HG03097 (cell line): ENCODE data around the gene OR10D3.
"Not testable (repeated sequence)": the region's sequence is repeated elsewhere in the genome, so short reads cannot be mapped to it uniquely, and the experiment has no call there.

Source experiments
- ATAC-seq: cut with Tn5 transposase; IDR thresholded peaks from one replicate; pipeline ENCODE4 v1.9.1; 2021; ENCODE audit not compliant: unreplicated experiment, low FRiP score

Gene OR10D3

DNA sequence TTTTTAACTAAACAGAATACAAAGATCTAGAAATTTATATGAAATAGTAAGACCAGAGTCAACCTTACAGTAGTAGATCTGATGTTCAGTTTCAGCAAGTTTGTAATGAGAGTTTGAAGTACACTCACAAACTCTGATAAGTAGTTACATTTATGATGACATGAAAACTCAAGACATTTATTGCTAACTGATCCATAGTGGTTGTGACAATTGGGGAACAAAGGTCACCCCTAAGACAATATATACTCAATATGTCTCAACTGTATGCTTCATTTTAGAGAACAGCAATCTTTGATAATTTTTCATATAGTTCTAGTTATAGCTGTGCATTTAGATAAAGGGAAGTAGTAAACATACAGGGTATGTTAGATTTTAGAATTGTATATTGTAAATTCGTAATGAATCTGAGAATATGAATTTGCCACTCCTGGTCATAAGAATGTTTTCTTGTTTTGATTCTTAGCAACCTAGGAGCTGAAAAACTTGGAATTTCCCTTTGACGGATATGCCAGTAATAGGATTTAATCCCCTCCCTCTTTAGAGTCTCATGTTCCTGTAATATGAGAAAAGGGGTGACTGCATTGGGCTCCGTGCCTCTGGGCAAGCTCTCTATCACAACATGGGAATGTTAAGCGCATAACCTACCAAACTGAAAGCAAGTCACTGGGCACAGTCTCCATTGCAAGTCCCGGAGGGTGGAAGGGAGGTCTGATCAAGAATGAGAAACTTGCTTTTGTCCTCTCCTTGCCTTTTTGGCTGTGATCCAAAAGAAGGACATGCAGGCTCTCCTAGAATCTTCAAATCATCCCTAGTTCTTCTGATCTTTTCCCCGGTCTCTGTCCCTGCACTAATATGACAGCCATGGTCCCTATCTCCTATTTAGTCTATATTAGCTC lies 11.4 kb downstream of the OR10D3 start:
- no peak for ATAC-seq

DNA sequence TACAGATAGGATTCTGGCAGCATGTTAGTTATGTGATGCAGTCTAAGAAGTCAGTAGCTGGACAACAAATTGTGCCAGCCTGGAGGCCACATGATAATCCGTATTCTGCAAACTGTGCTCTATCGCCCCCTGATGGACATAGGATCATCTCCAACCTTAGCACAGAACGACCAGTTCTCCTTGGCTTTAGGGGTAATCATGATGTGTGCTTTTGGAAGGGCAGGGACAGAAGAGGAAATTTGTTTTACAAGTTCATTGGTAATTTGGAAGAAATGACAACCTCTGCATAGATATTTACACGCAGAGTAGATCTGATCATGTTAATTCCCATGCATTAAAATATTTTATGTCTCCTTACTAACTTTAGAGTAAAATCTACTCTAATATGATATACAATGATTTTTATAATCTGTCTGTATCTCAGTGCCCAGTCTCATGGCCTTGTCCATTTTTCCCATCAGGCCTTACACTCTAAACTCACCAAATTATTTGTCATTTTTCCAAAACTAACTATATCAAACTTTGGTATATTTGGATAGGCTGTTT lies 12.1 kb downstream of the OR10D3 start:
- ATAC-seq = peak; percentile 75

DNA sequence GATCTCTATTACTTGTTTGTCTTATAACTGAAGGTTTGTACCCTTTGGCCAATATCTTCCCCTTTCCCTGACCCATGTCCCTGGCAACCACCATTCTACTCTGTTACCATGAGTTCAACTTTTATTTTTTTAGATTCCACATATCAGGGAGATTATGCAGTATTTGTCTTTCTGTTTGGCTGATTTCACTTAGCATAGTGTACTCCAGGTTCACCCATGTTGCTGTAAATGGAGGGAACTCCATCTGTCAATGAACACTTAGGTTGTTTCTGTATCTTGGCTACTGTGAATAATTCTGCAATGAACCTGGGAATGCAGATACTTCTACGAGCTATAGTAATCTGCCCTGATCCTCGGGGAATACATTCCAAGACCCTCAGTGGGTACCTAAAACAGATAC lies 14.9 kb downstream of the OR10D3 start:
- no peak for ATAC-seq

DNA sequence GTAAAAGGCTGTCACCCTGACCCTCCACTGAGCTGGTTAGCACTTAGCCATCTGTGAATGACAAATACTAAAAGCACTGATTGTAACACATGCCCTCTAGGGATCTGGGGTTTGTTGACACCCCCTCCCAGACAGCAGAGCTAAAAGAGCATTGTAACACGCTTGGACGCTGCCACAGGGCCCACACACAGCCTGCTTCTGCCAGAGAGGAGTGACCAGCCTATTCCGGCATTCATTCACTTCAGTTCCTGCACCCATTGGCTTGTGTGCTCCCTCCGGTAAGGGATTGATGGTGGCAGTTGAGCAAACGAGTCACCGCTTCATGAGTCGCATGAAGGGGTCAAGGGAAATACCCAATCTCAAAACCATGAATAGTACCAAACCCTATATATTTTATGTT lies 15.8 kb downstream of the OR10D3 start:
- ATAC-seq = no peak

GRCh38 chr11:124199702-124200101 lies 16.6 kb downstream of the OR10D3 start:
- no peak for ATAC-seq

DNA sequence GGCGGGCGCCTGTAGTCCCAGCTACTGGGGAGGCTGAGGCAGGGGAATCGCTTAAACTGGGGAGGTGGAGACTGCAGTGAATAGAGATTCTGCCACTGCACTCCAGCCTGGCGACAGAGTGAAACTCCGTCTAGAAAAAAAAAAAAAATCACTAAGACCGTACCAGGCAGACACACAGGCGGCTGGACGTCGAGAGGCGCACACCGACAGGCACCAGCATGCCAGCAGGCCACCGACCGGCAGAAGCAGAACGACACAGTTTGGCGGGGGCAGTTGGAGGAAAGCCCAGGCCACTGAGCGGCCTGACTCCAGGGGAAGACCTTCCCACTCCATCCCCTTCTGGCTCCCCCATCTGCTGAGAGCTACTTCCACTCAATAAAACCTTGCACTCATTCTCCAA lies 17.5 kb downstream of the OR10D3 start:
- no peak for ATAC-seq

- no peak for ATAC-seq
These were observed 19.8 kb downstream of the OR10D3 start for GRCh38 chr11:124202951-124203350.

- ATAC-seq = no peak
These were observed 20.9 kb downstream of the OR10D3 start for GRCh38 chr11:124204008-124204407.

DNA sequence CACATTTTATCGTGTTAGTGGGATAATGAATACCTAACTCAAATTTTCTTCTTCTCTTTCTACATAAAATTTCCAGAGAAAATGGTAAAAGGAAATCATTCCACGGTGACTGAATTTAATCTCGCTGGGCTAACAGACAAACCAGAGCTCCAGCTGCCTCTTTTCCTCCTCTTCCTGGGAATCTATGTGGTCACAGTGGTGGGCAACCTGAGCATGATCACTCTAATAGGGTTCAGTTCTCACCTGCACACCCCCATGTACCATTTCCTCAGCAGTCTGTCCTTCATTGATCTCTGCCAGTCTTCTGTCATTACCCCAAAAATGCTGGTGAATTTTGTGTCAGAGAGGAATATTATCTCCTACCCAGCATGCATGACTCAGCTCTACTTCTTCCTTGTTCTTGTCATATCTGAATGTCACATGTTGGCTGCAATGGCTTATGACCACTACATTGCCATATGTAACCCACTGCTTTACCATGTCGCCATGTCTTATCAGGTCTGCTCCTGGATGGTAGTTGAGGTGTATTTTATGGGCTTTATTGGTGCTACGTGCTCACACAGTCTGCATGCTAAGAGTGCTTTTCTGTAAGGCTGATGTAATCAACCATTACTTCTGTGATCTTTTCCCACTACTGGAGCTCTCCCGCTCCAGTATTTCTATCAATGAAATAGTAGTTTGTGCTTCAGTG lies 24.1 kb downstream of the OR10D3 start:
- ATAC-seq = no peak

- ATAC-seq = no peak
These were observed 26.7 kb downstream of the OR10D3 start for GRCh38 chr11:124209824-124210357.

DNA sequence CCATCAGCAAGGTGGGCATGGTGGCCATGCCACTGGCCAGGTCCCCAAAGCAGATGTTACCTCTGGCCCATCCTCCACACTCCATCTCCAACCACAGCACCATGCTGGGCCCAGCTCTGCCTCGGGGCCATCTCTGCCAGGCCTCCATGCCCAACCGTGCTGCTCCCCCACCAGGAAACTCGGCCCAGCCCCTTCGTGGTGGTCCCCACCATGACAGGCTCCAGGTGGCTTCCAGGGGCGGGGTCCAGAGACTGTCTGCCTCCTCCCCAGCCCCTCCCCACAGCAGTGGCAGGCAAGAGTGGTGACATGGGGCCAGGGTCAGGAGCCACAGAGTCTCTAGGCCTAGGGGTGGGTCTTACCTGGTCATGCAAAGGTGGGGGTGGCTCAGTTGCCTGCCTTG lies 27.3 kb downstream of the OR10D3 start:
- ATAC-seq = no peak

DNA sequence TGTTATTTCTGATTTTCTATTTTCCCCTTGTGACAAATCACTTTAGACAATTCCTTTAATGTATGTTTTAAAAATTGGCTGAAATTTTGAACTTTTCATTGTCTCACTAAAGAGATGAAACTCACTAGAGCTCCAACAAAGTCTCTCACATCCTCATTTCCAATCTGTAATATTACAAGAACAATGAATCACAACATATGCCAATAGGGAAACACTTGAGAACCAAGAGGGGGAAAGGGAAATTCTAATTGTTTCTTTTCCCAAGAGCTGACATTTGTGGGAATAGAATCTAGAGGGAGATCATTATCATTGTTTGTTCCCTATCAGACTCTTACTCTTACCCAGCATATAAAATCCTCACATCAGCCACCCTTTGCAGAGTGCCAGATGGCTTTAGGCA lies 28.2 kb downstream of the OR10D3 start:
- ATAC-seq = no peak

DNA sequence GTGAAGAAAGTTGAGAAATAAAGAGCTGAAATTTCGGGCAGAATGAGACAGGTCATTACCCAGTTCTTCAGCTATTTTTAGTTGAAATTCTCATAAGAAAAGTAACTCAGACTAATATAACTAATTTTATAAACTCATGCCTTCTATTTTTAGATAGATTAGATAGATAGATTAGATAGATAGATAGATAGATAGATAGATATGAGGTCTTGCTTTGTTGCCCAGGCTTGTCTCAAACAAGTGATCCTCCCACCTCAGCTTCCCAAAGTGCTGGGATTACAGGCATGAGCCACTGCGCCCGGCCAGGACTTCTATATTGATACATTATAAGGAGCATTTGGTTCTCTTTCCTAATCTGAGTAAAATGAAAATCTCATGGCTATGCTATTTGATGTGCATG lies 30.9 kb downstream of the OR10D3 start:
- no peak for ATAC-seq

DNA sequence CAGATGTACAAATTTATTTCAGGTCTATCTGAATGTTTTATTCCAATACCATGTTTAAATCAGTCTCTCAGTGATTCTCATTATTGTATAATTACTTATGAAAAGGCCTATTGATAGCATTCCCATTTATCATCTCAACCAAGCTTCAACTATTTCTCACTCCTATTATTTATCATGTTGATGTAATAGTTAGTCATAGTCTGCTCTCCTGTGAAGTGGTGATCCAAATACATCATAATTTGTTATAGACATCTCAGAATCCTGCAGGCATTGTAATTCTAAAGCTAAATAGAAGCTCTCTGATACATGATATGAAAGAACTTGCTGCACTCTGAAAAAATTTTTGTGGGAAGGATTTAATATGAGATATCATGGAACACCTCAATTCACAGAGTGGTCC lies 36.0 kb downstream of the OR10D3 start:
- ATAC-seq = no peak

DNA sequence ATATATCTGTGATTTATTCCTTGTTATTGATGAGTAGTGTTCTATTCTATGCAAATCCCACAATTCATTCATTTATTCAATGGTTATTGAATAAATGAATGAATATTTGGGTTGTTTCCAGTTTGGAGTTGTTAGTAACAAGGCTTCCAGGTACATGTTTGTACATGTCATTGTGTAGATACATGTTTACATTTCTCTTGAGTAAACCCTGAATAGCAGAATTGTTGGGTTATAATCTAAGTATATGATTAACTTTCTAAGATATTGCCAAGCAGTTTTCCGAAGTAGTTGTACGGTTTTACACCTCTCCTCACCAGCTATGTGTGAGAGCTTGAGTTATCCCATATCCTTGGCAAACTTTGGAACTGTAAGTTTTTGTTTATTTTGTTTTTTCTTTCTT lies 39.3 kb downstream of the OR10D3 start:
- ATAC-seq = no peak

GRCh38 chr11:124224618-124225423 lies 41.7 kb downstream of the OR10D3 start:
- ATAC-seq = not testable (repeated sequence)

DNA sequence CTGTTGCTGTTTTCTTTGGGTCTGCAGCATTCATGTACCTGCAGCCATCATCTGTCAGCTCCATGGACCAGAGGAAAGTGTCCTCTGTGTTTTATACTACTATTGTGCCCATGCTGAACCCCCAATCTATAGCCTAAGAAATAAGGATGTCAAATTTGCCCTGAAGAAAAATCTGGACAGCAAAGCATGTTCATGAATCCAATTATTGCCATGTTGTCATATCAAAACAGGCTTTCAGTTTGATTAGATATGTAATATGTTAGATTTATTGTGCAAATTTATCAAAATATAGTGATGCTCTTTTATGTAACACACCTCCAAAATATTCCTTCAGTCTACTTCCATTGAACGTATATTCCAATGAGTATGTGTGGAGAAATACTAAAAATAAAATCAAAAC lies 42.3 kb downstream of the OR10D3 start:
- ATAC-seq = no peak

- no peak for ATAC-seq
These were observed 50.2 kb downstream of the OR10D3 start for GRCh38 chr11:124233376-124233775.
